ENCODE measurements around the gene PTPRM. TPM values are rescaled to one million over a fixed set of nuclear protein-coding genes. Genes with fewer than 3 reads are reported as not detected.

PTPRM gene
- polyA plus RNA-seq, 1 donor (not counting 4 experiments of a cell fraction or from before 2014, with no cell fraction given), result 54.5 TPM

GRCh38 chr18:8139127-8139527, 572.0 kb downstream of the PTPRM start:
- no peak for TF ChIP-seq EZH2 (IDR thresholded peaks at IDR 0.05; ENCODE audit: low read length)
- no peak for TF ChIP-seq CTCF (optimal IDR thresholded peaks at IDR 0.05 in 1 of 3, IDR thresholded peaks at IDR 0.05 in 1 of 3, conservative IDR thresholded peaks at IDR 0.05 in 1 of 3; ENCODE audit: extremely low read depth in 1 of 3, insufficient read depth in 2 of 3, low read length in 3 of 3)
- no peak for FAIRE-seq
- H3K27ac ChIP-seq (ENCODE audit: control insufficient read depth, insufficient read depth, low read length), result no peak overlapping the region

GRCh38 chr18:8139891-8140406, 572.8 kb downstream of the PTPRM start:
- no peak overlapping the region for H2AFZ ChIP-seq (ENCODE audit: control insufficient read depth, low read length)
- no peak for FAIRE-seq
- no peak overlapping the region for H3K4me3 ChIP-seq (ENCODE audit: control insufficient read depth in 2 of 3, extremely low read depth in 1 of 3, insufficient read depth in 2 of 3, low read depth in 1 of 3, low read length in 3 of 3)
- TF ChIP-seq EZH2 (IDR thresholded peaks at IDR 0.05; ENCODE audit: low read length) (no peak), CTCF (optimal IDR thresholded peaks at IDR 0.05 in 1 of 3, IDR thresholded peaks at IDR 0.05 in 1 of 3, conservative IDR thresholded peaks at IDR 0.05 in 1 of 3; ENCODE audit: extremely low read depth in 1 of 3, insufficient read depth in 2 of 3, low read length in 3 of 3) (no peak)
- no peaks in the 10 kb centered on the region for H3K9me3 ChIP-seq (ENCODE audit: control insufficient read depth, low read depth, low read length)
- no peaks in the 10 kb centered on the region for H3K27me3 ChIP-seq (ENCODE audit: control insufficient read depth, extremely low read depth, insufficient read depth, low read length)
- no peak overlapping the region for H3K27ac ChIP-seq (ENCODE audit: control insufficient read depth, insufficient read depth, low read length)
- H3K36me3 ChIP-seq (ENCODE audit: control insufficient read depth in 2 of 2, extremely low read depth in 1 of 2, insufficient read depth in 2 of 2, low read length in 2 of 2), result no peaks in the 10 kb centered on the region
- H3K9ac ChIP-seq (ENCODE audit: control insufficient read depth, extremely low read depth, insufficient read depth, low read length), result no peak overlapping the region
- no peaks in the 10 kb centered on the region for H3K79me2 ChIP-seq (ENCODE audit: control insufficient read depth, insufficient read depth, low read length)
- no peaks in the 10 kb centered on the region for H3K4me1 ChIP-seq (ENCODE audit: control insufficient read depth, extremely low read depth, insufficient read depth, low read length)
- no peak overlapping the region for H3K4me2 ChIP-seq (ENCODE audit: control insufficient read depth, extremely low read depth, insufficient read depth, low read depth, low read length)
- H4K20me1 ChIP-seq (ENCODE audit: control insufficient read depth, extremely low read depth, insufficient read depth, low read length), result no peaks in the 10 kb centered on the region
- no peak for DNase-seq (ENCODE audit: low read depth, low spot score)
- no peaks in the 10 kb centered on the region for H3K9me1 ChIP-seq (ENCODE audit: control insufficient read depth, extremely low read depth, insufficient read depth, low read length)
- dilution Hi-C loops (cut with MboI; ENCODE audit: extremely low pct_ligation_motif_present, low sequenced_read_pairs), result no loop called here

More at GRCh38 chr18:8139127-8139527, 572.0 kb downstream of the PTPRM start:
- Histone ChIP-seq H4K20me1 (ENCODE audit: control insufficient read depth, extremely low read depth, insufficient read depth, low read length) (no peaks in the 10 kb centered on the region), H3K27me3 (ENCODE audit: control insufficient read depth, extremely low read depth, insufficient read depth, low read length) (no peaks in the 10 kb centered on the region), H3K36me3 (ENCODE audit: control insufficient read depth in 2 of 2, extremely low read depth in 1 of 2, insufficient read depth in 2 of 2, low read length in 2 of 2) (no peaks in the 10 kb centered on the region), H3K79me2 (ENCODE audit: control insufficient read depth, insufficient read depth, low read length) (no peaks in the 10 kb centered on the region), H3K4me2 (ENCODE audit: control insufficient read depth, extremely low read depth, insufficient read depth, low read depth, low read length) (no peak overlapping the region), H3K9me1 (ENCODE audit: control insufficient read depth, extremely low read depth, insufficient read depth, low read length) (no peaks in the 10 kb centered on the region), H2AFZ (ENCODE audit: control insufficient read depth, low read length) (no peak overlapping the region), H3K4me1 (ENCODE audit: control insufficient read depth, extremely low read depth, insufficient read depth, low read length) (no peaks in the 10 kb centered on the region), H3K9me3 (ENCODE audit: control insufficient read depth, low read depth, low read length) (no peaks in the 10 kb centered on the region), H3K4me3 (ENCODE audit: control insufficient read depth in 2 of 3, extremely low read depth in 1 of 3, insufficient read depth in 2 of 3, low read depth in 1 of 3, low read length in 3 of 3) (no peak overlapping the region), H3K9ac (ENCODE audit: control insufficient read depth, extremely low read depth, insufficient read depth, low read length) (no peak overlapping the region)
- dilution Hi-C loops (cut with MboI; ENCODE audit: extremely low pct_ligation_motif_present, low sequenced_read_pairs), result no loop called here
- no peak for DNase-seq (ENCODE audit: low read depth, low spot score)
